ENCODE data around the gene VPS37D.

Gene VPS37D

DNA sequence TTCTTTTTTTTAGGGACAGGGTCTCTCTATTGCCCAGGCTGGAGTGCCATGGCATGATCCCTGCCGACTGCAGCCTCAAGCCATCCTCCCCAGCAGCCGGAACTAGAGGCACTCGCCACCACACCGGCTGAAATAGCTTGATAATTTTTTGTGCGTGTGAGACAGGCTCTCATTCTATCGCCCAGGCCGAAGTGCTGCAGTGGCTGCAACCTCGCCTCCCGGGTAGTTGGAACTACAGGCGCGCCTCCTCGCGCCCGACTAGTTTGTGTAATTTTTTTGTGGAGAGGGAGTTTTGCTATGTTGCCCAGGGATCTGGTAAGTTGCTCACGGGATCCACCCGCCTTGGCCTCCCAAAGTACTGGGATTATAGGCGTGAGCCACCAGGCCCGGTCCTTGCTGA lies 17.7 kb downstream of the VPS37D start:
- Histone ChIP-seq H3K79me1 (ENCODE audit: low read depth, low read length) (peaks cover 21% of the 10 kb centered on the region), H3K9me3 (replicated peaks in 1 of 2; ENCODE audit: control insufficient read depth in 2 of 2, insufficient read depth in 1 of 2, low read depth in 1 of 2, low read length in 2 of 2) (peaks cover 0 to 2% of the 10 kb centered on the region in 2 donors), H3K23ac (ENCODE audit: low read depth, low read length, poor library complexity) (no peak overlapping the region), H3K36me3 (replicated peaks in 1 of 2; ENCODE audit: control insufficient read depth in 2 of 2, insufficient read depth in 2 of 2, low read length in 2 of 2) (peaks cover 13 to 51% of the 10 kb centered on the region in 2 donors), H2BK5ac (ENCODE audit: low read length) (no peak overlapping the region), H3K4ac (ENCODE audit: low read length) (no peak overlapping the region), H2BK12ac (ENCODE audit: low read length) (no peak overlapping the region), H4K8ac (ENCODE audit: low read depth, low read length) (no peak overlapping the region), H2AK5ac (ENCODE audit: low read depth, low read length) (no peak overlapping the region), H3K4me2 (ENCODE audit: insufficient read depth, low read length, poor library complexity, severe bottlenecking) (no peak overlapping the region), H3K9ac (ENCODE audit: low read depth, low read length, poor library complexity) (no peak overlapping the region), H3K14ac (ENCODE audit: low read length) (no peak overlapping the region), H2BK15ac (ENCODE audit: low read length) (no peak overlapping the region), H2AFZ (ENCODE audit: low read length) (no peak overlapping the region), H4K91ac (ENCODE audit: low read depth, low read length, poor library complexity) (no peak overlapping the region), H3K27me3 (ENCODE audit: control insufficient read depth in 3 of 3, insufficient read depth in 3 of 3, low read depth in 1 of 3, low read length in 3 of 3) (no peaks in the 10 kb centered on the region), H3K27ac (replicated peaks; ENCODE audit: low read length) (no peak overlapping the region), H3K4me1 (ENCODE audit: control insufficient read depth in 2 of 2, insufficient read depth in 1 of 2, low read depth in 1 of 2, low read length in 2 of 2) (peaks cover 9 to 12% of the 10 kb centered on the region in 2 donors), H3K4me3 (ENCODE audit: low read length in 2 of 2) (no peak overlapping the region), H3K18ac (ENCODE audit: low read length) (no peak overlapping the region), H2BK120ac (ENCODE audit: low read depth, low read length) (no peak overlapping the region)
- DNase-seq (ENCODE audit: low spot score), result no peak
- WGBS, 2 donors (ENCODE audit: extremely low coverage in 2 of 2, insufficient read length in 2 of 2, insufficient replicate concordance in 1 of 2), result no CpG with 5 or more reads among the region's 18 CpGs

DNA sequence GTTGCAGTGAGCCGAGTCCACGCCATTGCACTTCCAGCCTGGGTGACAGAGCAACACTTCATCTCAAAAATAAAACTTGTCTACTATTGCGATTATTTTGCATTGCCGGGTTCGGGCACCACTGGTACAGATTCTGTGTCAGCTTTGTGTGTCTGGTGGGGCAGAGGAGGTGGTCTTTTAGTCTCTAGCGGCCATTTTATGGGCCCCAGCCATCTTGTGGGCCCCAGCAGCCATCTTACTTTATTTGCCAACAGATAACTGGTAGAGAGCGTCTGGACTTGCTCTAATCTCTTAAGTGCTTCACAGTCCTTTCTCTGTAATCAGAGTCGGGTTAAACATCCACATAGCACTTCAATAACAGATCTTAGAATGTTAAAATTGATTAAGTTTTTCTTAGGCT lies 20.7 kb downstream of the VPS37D start:
- Histone ChIP-seq H3K23ac (ENCODE audit: low read depth, low read length, poor library complexity) (no peak overlapping the region), H3K9me3 (replicated peaks in 1 of 2; ENCODE audit: control insufficient read depth in 2 of 2, insufficient read depth in 1 of 2, low read depth in 1 of 2, low read length in 2 of 2) (no peaks in the 10 kb centered on the region), H2AFZ (ENCODE audit: low read length) (no peak overlapping the region), H3K4me1 (ENCODE audit: control insufficient read depth in 2 of 2, insufficient read depth in 1 of 2, low read depth in 1 of 2, low read length in 2 of 2) (no peaks in the 10 kb centered on the region), H3K14ac (ENCODE audit: low read length) (no peak overlapping the region), H2BK5ac (ENCODE audit: low read length) (no peak overlapping the region), H3K27ac (replicated peaks; ENCODE audit: low read length) (no peak overlapping the region), H3K4ac (ENCODE audit: low read length) (no peak overlapping the region), H3K27me3 (ENCODE audit: control insufficient read depth in 3 of 3, insufficient read depth in 3 of 3, low read depth in 1 of 3, low read length in 3 of 3) (no peaks in the 10 kb centered on the region), H2AK5ac (ENCODE audit: low read depth, low read length) (no peak overlapping the region), H2BK15ac (ENCODE audit: low read length) (no peak overlapping the region), H3K9ac (ENCODE audit: low read depth, low read length, poor library complexity) (no peak overlapping the region), H3K4me3 (ENCODE audit: low read length in 2 of 2) (no peak overlapping the region), H2BK12ac (ENCODE audit: low read length) (no peak overlapping the region), H3K4me2 (ENCODE audit: insufficient read depth, low read length, poor library complexity, severe bottlenecking) (no peak overlapping the region), H3K36me3 (replicated peaks in 1 of 2; ENCODE audit: control insufficient read depth in 2 of 2, insufficient read depth in 2 of 2, low read length in 2 of 2) (peaks cover 23 to 69% of the 10 kb centered on the region in 2 donors), H4K91ac (ENCODE audit: low read depth, low read length, poor library complexity) (no peak overlapping the region), H2BK120ac (ENCODE audit: low read depth, low read length) (no peak overlapping the region), H3K18ac (ENCODE audit: low read length) (no peak overlapping the region), H4K8ac (ENCODE audit: low read depth, low read length) (no peak overlapping the region), H3K79me1 (ENCODE audit: low read depth, low read length) (peaks cover 11% of the 10 kb centered on the region)
- WGBS, 2 donors (ENCODE audit: extremely low coverage in 2 of 2, insufficient read length in 2 of 2, insufficient replicate concordance in 1 of 2), result no CpG with 5 or more reads among the region's 8 CpGs
- DNase-seq (ENCODE audit: low spot score), result no peak

DNA sequence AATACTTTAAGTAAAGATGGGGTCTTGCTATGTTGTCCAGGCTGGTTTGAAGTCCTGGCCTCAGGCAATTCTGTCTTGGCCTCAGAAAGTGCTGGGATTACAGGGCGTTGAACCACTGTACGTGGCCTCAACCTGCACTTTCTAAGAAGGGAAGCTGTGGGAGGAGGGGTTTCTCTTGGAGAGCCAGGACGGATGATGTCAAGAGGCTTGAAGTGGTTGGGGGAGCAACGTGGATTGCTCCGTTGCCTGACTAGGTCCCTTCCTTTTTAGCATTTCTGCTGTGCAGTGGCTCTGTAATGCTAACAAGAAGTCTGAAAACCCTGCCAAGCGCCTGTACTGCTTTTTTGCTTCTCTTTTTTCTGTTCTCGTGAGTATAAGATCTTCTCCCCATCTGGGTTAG lies 23.0 kb downstream of the VPS37D start:
- Histone ChIP-seq H2BK12ac (ENCODE audit: low read length) (no peak overlapping the region), H2BK120ac (ENCODE audit: low read depth, low read length) (no peak overlapping the region), H3K9ac (ENCODE audit: low read depth, low read length, poor library complexity) (no peak overlapping the region), H3K79me1 (ENCODE audit: low read depth, low read length) (peaks cover 2% of the 10 kb centered on the region), H3K36me3 (replicated peaks in 1 of 2; ENCODE audit: control insufficient read depth in 2 of 2, insufficient read depth in 2 of 2, low read length in 2 of 2) (peaks cover 36 to 90% of the 10 kb centered on the region in 2 donors), H3K4ac (ENCODE audit: low read length) (no peak overlapping the region), H3K4me2 (ENCODE audit: insufficient read depth, low read length, poor library complexity, severe bottlenecking) (no peak overlapping the region), H2AFZ (ENCODE audit: low read length) (no peak overlapping the region), H4K91ac (ENCODE audit: low read depth, low read length, poor library complexity) (no peak overlapping the region), H3K27me3 (ENCODE audit: control insufficient read depth in 3 of 3, insufficient read depth in 3 of 3, low read depth in 1 of 3, low read length in 3 of 3) (no peaks in the 10 kb centered on the region), H3K4me3 (ENCODE audit: low read length in 2 of 2) (no peak overlapping the region), H2BK15ac (ENCODE audit: low read length) (no peak overlapping the region), H3K9me3 (replicated peaks in 1 of 2; ENCODE audit: control insufficient read depth in 2 of 2, insufficient read depth in 1 of 2, low read depth in 1 of 2, low read length in 2 of 2) (no peaks in the 10 kb centered on the region), H3K27ac (replicated peaks; ENCODE audit: low read length) (no peak overlapping the region), H3K23ac (ENCODE audit: low read depth, low read length, poor library complexity) (no peak overlapping the region), H3K14ac (ENCODE audit: low read length) (no peak overlapping the region), H3K4me1 (ENCODE audit: control insufficient read depth in 2 of 2, insufficient read depth in 1 of 2, low read depth in 1 of 2, low read length in 2 of 2) (no peaks in the 10 kb centered on the region), H3K18ac (ENCODE audit: low read length) (no peak overlapping the region), H2BK5ac (ENCODE audit: low read length) (no peak overlapping the region), H2AK5ac (ENCODE audit: low read depth, low read length) (no peak overlapping the region), H4K8ac (ENCODE audit: low read depth, low read length) (no peak overlapping the region)
- no peak for DNase-seq (ENCODE audit: low spot score)
- no CpG with 5 or more reads among the region's 7 CpGs for WGBS, 2 donors (ENCODE audit: extremely low coverage in 2 of 2, insufficient read length in 2 of 2, insufficient replicate concordance in 1 of 2)

DNA sequence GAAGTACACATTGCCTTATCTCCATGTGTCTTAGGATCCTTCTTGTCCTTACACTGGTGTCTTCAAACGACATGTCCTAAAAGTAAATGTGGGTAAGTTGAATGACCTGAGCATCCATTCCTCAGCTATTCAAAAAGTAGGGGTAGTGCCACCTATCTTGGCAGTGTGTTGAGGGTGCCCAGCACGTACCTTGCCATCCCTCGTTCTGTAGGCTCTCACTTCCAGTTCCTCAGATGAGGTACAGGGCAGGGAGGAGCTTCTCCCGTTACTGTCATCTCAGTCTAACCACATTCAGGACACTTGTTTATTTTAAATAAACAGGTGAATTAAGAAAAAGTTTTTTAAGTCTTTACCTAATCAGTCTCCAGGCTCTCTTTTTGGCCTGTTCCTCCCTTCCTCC lies 28.7 kb downstream of the VPS37D start:
- Histone ChIP-seq H4K91ac (ENCODE audit: low read depth, low read length, poor library complexity) (no peak overlapping the region), H3K9ac (ENCODE audit: low read depth, low read length, poor library complexity) (no peak overlapping the region), H3K4me3 (ENCODE audit: low read length in 2 of 2) (no peak overlapping the region), H4K8ac (ENCODE audit: low read depth, low read length) (no peak overlapping the region), H2AFZ (ENCODE audit: low read length) (no peak overlapping the region), H2BK120ac (ENCODE audit: low read depth, low read length) (no peak overlapping the region), H3K36me3 (replicated peaks in 1 of 2; ENCODE audit: control insufficient read depth in 2 of 2, insufficient read depth in 2 of 2, low read length in 2 of 2) (peaks cover 46 to 93% of the 10 kb centered on the region in 2 donors), H3K4me2 (ENCODE audit: insufficient read depth, low read length, poor library complexity, severe bottlenecking) (no peak overlapping the region), H3K23ac (ENCODE audit: low read depth, low read length, poor library complexity) (no peak overlapping the region), H3K27me3 (ENCODE audit: control insufficient read depth in 3 of 3, insufficient read depth in 3 of 3, low read depth in 1 of 3, low read length in 3 of 3) (no peaks in the 10 kb centered on the region), H3K79me1 (ENCODE audit: low read depth, low read length) (no peaks in the 10 kb centered on the region), H3K14ac (ENCODE audit: low read length) (no peak overlapping the region), H2BK15ac (ENCODE audit: low read length) (no peak overlapping the region), H3K4me1 (ENCODE audit: control insufficient read depth in 2 of 2, insufficient read depth in 1 of 2, low read depth in 1 of 2, low read length in 2 of 2) (no peaks in the 10 kb centered on the region), H2BK12ac (ENCODE audit: low read length) (no peak overlapping the region), H2AK5ac (ENCODE audit: low read depth, low read length) (no peak overlapping the region), H2BK5ac (ENCODE audit: low read length) (no peak overlapping the region), H3K27ac (replicated peaks; ENCODE audit: low read length) (no peak overlapping the region), H3K4ac (ENCODE audit: low read length) (no peak overlapping the region), H3K18ac (ENCODE audit: low read length) (no peak overlapping the region), H3K9me3 (replicated peaks in 1 of 2; ENCODE audit: control insufficient read depth in 2 of 2, insufficient read depth in 1 of 2, low read depth in 1 of 2, low read length in 2 of 2) (no peaks in the 10 kb centered on the region)
- no CpG with 5 or more reads among the region's 4 CpGs for WGBS, 2 donors (ENCODE audit: extremely low coverage in 2 of 2, insufficient read length in 2 of 2, insufficient replicate concordance in 1 of 2)
- no peak for DNase-seq (ENCODE audit: low spot score)
